HG02885 (cell line): ENCODE data around the gene AK4.
A peak's percentile ranks its signal among the peaks of the same experiment; 100 is the strongest.

ENCODE experiments used
- ATAC-seq: cut with Tn5 transposase; IDR thresholded peaks from one replicate; pipeline ENCODE4 v1.9.1; 2021; ENCODE audit warnings: mild to moderate bottlenecking; ENCODE audit not compliant: unreplicated experiment, poor library complexity

The AK4 gene

DNA sequence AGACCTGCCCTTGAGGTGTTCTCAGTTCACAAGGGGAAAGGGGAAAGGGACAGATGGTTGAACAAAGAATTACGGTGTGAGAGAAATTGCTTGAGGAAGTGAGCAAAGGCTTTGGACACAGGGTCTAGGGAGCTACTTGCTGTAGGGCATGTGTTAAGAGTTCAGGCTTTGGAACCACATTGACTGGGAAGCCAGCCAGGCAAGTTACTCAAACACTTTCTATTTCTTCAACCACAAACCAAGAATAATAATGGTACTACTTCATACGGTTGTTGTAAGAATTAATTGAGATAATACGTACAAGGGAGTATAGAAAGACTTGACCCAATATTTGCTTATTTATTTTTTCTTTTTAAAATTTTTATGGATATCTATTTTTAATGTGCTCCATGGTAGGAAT is 26.6 kb downstream of the AK4 start:
- ATAC-seq = peak; percentile 92

DNA sequence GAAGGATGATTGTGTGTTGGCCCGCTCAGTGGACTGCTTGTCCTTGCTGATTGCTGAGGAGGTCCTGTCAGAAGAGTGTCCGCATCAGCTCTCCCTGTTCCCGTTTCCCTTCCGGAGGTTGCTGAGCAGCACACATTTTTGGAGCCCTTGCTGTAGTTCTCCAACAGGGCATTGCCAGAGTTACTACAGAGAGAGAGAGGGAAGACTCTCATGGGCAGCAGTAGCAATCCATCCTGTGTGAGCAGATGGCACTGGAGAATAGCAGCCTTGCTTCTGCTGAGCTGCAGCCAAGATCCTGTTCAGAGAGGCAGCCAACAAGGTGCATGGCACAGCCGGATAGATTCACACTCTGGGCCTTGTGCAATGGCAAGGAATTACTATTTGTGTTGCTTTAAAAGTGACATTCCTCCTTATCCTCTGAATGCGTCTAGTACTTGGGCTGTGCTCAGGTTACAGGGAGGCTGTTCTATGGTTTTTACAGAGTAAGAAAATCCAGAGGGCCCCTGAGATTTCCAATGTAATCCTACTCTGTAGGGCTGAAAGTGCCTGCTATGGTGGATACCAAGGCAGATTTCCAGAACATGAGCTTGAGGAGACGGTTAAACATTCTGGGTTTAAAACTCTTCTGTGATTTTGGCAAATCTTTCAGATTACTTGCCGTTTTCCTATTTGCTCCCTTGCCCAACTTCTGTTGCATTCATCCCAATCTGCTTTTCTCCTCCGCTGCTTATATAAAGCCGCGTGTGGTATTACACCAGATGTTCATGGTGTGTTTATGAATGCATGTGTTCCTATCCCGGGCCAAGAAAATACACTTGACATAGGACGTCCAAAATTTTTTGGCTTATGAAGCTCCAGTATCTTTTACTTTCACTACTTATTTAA is 27.4 kb downstream of the AK4 start:
- no peak for ATAC-seq

DNA sequence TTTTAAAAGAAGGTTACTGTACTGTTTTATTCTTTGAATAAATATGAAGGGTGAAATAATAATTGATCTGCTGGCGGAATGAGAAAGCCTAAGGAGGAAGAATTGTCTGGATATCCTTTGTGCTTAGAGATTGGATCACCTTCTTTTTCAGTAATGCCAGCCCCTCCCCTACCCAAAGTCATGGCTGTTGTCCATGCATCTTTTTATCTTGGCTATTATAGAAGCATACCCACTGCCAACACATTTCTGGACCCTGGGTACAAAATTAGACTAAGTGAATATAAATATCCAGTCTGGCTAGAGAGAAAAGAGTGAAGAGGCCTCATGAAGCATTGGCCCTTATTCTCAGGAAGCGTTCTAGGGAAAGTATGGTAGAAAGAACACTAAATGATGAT is 28.1 kb downstream of the AK4 start:
- no peak for ATAC-seq

DNA sequence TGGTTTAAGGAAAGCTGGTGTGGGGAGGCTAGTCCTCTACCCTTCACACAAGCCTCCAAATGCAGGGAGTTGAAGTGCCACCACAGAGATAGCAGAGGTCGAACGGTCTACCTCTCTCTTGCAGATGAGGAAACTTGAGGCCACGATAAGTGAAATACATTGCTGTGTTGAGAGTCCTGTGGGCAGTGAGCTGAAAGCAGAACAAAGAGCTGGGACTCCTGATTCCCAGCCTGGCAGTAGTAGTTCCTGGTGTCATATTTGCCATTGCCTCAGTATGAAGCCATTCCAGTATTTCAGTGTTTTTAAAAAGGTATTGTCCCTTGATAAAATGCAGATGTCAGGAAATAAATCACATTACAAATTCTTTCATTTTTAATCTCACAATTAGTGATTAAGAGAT is 28.6 kb downstream of the AK4 start:
- ATAC-seq = no peak

DNA sequence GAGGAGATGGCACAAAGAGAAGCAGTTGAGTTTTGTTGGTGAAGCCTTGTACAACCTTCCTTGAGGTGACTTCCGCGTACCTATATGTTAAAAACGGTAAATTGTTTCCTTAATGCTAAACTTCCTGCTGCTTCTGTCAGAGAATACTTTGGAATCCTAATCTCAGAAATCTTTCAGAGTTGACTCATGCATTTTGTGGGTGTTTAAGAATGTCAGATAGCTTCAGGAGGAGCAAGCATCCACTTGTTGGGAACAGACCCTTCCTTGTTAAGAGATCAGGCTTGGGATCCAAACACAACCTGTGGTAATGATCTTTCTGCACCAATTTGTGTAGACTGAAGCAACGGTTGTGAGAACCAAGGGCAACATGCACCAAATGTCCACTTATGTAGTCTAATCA is 29.5 kb downstream of the AK4 start:
- ATAC-seq = no peak

DNA sequence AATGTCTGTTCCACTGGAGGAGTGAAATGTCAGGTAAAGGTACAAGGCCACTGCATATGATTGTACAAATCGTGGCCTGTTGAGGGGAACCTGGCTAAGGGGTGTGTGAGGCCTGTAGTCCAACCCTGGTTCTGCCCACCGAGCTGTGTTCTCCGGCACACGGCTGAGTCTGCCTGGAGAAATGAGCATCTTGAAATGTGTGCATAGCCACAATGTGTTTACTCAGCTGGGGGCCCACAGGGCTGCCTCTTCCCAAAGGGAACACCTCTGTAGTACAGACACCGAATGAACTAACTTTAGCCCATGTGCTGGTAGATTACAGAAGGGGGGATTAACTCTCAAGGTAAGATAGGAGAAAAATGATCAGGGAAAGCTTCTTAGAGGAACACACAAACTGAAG is 30.2 kb downstream of the AK4 start:
- ATAC-seq = no peak

DNA sequence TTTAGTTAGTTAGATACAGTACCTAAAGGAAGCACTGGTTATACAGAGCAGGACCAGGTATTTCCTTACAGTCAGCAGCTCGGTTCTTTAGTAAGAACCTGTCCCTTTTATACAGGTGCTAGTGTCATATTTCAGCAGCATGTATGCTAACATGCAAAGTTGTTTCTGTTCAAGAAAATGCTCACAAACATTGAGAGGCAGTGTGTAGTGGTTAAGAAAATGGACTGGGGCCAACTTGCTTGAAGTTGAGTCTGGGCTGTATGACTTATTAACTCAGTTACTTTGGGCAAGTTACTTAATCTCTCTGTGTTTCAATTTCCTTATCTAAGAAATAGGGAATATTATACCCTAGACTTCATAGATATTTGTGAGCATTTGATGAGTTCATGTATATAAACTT is 31.1 kb downstream of the AK4 start:
- ATAC-seq = no peak

DNA sequence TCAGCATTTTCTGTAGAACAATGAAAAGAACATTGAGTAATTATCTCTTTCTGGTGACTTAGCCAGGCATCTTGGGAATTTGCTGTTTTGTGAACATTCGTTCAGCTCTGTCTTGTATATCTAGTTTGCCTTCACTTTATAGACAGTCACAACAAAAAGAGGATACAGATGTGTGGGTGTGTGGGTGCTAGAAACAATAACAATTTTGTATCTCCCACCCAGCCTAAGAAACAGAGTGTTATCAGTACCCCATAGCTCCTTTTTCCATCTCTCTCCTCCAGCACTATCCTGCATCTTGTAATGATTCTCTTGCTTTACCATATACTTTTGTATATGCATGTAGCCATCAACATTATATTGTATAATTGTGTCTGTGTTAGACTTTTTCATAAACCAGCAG is 33.0 kb downstream of the AK4 start:
- no peak for ATAC-seq

DNA sequence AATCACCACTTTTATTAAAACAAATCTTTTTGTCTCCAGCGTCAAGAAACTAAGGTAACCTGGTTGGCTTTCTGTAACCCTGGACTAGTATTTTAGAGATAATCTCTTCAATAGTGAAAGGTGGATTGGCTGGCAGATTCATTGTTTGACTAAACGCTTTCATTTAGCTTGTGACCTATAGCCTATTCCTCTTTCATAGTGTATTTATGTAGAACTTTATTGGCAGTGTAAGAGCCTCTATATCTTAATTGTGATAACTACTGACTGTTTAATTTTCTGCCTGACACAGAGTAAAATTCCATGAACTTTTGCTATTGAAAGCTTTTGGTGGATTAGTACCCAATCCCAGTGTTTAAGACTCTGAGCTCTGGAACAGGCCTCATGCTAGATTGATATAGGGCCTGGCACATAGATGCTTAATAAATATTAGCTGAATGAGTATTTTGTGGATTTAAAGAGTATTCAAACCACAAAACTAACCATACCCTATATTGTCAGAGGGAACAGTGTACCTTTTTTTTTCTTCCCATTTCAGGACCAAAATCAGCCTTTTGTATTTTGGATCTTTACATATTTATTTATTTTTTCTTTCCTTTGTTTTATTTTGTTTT is 34.8 kb downstream of the AK4 start:
- ATAC-seq = no peak

DNA sequence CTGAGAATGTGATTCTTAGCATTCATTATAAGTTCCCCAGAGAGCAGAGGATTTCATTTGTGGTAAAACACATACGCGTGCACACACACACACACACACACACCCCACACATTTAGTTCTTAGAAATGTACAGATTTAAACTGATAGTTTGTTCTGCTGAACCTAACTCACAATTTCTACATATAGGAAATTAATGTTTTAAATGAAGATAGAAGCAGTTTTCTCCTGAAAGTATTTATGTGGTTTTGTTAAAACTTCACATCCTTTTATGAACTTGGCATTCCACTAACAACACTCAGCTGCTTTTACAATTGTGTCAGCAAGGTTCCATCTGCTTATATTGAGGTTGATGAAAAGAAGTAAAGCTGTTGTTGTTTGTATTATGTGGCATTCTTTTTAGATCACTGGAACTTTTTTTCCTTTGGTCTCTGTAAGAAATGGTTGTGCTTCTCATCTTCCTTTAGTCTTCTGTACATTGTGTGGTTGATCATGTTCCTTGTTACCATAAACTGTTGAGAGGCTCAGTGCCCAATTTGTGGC is 41.6 kb downstream of the AK4 start:
- no peak for ATAC-seq

DNA sequence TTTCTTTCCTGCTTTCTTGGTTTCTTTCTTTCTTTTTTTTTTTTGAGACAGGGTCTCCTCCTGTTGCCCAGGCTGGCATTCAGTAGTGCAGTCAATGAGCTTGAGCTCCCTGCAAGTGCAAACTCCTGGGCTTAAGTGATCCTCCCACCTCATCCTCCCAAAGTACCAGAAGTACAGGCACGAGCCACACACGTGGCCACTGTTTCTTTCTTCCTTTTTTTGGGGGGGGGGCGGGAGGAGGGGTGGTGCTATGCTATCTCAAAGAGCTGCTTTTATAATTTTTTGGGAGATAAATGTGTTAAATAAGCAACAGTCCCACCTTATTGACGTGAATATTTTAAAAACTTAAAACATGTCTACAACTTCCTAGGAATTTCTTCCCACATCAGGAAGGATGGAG is 42.2 kb downstream of the AK4 start:
- ATAC-seq = no peak

DNA sequence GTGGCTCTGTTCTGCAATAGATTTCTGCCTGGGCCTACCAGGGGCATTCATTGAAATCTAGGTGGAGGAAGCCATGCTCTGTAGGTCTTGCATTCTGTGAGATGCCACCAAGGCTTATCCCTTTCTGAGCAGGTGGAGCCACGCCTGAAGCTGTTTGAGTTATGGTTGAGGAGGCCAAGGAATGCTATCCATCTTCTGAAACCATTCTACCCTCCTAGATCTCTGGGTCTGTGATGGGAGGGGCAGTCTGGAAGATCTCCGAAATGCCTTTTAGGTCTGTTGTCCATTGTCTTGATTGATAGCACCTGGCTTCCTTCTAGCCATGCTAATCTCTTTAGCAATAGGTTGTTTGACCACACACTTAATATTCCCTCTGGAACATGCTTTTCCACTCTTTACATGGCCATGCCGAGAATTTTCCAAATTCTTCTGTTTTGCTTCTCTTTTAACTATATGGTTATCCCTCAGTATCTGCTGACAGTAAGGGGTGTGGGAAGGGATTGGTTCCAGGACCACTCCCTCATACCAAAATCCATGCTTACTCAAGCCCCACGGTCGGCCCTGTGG is 45.2 kb downstream of the AK4 start:
- ATAC-seq = no peak

DNA sequence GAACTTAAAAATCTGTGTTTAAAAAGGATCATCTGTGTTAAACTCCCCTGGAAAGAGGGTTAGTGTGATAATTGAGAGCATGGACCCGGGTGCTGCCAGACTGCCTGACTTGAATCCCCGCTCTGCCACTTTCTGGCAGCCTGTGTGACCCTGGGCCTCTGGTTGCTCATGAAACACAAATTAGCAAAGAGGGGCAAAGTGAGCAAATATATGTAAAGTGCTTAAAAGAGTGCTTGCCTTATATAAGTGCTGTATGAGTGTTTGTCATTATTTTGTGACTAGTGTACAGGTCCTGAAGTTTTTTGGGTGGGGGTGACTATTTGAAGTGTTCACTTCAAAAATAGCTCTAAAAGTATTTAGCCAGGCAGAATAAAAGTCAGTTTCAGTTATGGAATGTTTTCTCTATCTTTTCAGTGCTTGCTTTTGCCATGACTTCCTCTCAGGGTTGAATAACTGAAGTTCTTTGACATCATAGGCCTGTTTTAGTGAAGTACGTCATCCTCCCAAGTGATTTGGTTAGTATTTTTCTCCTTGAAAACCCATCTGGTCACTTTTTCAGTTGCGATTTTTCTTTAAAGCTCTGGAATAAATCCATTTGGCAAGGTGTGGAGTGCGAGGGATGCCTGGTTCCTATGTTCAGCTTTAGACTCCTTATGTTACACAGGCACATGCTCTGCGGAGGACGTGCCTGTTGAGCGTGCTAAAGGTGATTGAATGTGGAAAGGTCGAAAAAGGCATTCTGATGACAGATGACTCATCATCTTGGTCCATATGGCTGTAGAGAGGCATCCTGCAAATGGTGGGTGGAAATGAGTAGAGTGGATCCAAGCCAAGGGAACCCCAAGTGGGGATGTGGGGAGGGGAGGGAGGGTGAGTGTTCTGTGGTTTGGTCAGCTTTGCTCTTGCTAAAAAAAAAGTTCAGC is 47.8 kb downstream of the AK4 start:
- ATAC-seq = peak; percentile 32

DNA sequence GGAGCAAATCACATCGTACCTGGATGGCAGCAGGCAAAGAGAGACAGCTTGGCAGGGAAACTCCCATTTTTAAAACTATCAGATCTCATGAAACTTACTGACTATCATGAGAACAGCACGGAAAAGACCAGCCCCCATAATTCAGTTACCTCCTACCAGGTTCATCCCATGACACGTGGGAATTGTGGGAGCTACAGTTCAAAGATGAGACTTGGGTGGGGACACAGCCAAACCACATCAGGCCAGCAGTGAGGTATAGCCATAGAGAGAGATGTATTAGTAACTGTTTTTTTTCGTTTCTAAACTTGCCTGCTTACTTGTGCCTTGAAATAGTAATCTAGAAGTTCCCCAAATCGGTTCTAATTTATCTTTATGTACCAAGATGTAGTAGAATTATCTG is 48.9 kb downstream of the AK4 start:
- peak; percentile 41 for ATAC-seq

DNA sequence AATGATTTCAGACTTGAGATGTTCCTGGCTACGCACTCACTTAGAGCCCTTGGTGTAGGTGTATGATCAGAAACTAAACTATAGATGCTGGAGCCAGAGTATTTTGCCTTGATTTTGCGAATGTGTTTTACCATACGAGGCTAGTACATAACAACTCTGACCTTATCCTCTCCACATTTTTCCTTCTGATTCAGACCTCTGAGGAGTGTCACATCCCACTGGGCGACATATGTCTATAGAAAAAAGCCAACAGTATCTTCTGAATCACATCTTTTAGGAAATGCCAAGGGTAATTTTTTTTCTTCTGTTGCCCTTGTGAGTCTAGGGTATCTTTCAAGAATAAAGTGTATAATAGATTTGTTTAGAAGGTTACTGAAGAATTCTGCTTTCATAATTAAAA is 49.6 kb downstream of the AK4 start:
- ATAC-seq = no peak

DNA sequence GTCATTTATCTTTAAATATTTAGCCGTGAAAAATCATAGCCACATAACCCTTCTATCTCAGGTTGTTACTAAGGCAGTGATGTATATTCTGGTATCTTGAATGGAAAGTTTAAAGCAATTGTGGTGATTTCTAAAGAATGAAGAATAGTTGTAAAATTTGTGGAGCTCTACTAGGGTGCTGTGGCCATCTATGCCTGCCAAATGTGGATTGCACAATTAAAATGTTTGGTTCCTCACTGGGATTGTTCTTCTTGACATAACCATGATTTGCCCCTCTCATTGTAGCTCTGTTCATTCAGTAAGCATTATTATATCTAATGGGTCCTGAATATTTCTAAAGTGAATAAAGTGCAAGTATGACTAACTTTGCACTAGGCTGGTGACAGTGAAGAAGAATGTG is 50.1 kb downstream of the AK4 start:
- ATAC-seq = no peak

DNA sequence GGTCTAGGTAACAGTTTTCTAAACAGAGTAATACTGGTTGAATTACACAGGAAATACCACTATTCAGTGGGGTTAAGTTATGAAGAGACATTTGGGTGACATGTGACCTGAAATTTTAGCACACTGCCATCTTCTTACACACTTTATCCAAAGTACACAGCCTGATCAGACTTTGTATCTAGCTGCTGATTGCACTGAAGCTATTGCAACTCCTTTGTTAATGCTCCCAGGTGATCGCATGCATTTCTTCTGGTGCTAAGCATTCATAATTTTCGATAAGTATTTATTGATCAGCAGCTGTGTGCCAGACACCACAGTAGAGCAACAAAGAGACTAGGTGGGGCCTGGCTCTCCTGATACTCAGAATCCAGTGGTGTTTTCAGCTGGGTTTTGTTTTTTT is 52.4 kb downstream of the AK4 start:
- ATAC-seq = no peak

DNA sequence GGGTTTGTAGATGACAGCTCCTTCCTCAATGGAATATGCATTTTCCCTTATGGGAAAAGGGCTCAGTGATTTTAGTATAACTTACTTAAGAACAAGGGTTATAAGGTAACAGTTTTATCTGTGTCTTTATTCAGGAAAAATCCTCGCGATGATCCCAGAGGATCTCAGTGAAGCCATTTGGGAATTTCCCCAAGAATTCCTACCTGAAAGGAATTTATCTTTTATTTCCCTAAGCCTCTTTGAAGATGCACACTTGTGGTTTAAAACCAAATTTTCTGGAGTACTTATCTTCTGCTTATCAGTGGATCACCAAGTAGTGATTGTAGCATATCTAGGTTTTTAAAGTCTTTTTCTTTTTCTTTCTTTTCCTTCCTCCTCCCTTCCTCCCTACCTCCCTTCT is 58.8 kb downstream of the AK4 start:
- ATAC-seq = no peak

DNA sequence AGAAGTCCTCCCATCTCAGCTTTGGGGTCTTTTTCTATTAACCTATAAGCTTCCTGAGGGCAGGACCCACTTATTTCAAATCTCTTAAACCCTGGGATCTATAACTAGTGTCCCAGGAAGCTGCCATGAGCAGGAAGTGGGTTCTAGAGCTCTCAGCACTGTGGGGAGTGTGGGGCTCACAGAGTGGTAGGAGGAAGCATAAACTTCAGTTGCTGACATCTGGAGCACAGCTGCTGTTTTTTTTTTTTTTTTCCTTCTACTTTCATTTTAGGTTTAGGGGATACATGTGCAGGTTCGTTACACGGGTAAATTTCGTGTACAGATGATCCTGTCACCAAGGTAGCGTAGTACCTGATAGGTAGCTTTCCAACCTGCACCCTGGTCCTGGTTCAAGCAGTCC is 59.3 kb downstream of the AK4 start:
- ATAC-seq = peak; percentile 59

DNA sequence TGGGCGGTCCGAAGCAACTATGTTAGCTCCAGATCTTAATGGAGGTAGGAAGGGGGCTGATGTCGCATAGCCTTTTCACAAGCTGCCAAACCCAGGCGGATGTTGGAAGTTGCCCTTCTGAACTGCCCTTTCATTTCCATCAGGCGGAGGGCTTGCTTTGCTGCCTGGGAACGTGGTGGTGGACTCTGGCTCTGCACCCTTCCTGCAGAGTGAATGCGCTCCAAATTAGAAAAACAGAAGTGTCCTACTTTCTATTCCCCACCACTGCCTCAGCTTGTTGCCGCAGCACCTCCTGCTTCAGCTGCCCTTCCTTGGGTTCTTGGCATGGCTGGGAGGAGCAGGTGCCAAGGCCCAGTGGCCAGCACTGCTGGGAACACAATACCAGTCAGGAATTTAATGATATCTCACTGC is 60.6 kb downstream of the AK4 start:
- no peak for ATAC-seq
